GM21576 (cell line): Measurements from ENCODE around the gene AOC3.
"Not testable (repeated sequence)": the region's sequence is repeated elsewhere in the genome, so short reads cannot be mapped to it uniquely, and the experiment has no call there.

Source experiments
- ATAC-seq: cut with Tn5 transposase; IDR thresholded peaks from one replicate; pipeline ENCODE4 v1.9.1; 2021; ENCODE audit warnings: mild to moderate bottlenecking, moderate library complexity; ENCODE audit not compliant: unreplicated experiment

The AOC3 gene

GRCh38 chr17:42889809-42890208 is 38.8 kb downstream of the AOC3 start:
- ATAC-seq: no peak

- no peak for ATAC-seq
Observed at GRCh38 chr17:42891539-42892152, 40.6 kb downstream of the AOC3 start.

GRCh38 chr17:42893359-42893758 is 42.4 kb downstream of the AOC3 start:
- no peak for ATAC-seq

- no peak for ATAC-seq
Observed at GRCh38 chr17:42894283-42895184, 43.5 kb downstream of the AOC3 start.

- no peak for ATAC-seq
Observed at GRCh38 chr17:42895185-42895555, 44.2 kb downstream of the AOC3 start.

- ATAC-seq: no peak
Observed at GRCh38 chr17:42898147-42898811, 47.3 kb downstream of the AOC3 start.

- not testable (repeated sequence) for ATAC-seq
Observed at GRCh38 chr17:42899981-42900380, 49.0 kb downstream of the AOC3 start.

- ATAC-seq: no peak
Observed at GRCh38 chr17:42900460-42901331, 49.7 kb downstream of the AOC3 start, which contains the start of gene G6PC1. TSS of gene G6PC1 (plus strand) at chr17:42900799. CDS start at chr17:42900877, 78 bp downstream.

GRCh38 chr17:42901535-42902229 is 50.7 kb downstream of the AOC3 start:
- ATAC-seq: no peak

GRCh38 chr17:42904110-42904469 is 53.1 kb downstream of the AOC3 start:
- ATAC-seq: no peak

- no peak for ATAC-seq
Observed at GRCh38 chr17:42906772-42907446, 55.9 kb downstream of the AOC3 start.
